HG03571 (cell line): ENCODE measurements around the gene STAT5B.
"Not testable (repeated sequence)": the region's sequence is repeated elsewhere in the genome, so short reads cannot be mapped to it uniquely, and the experiment has no call there.

Experiments
- ATAC-seq: cut with Tn5 transposase; IDR thresholded peaks from one replicate; pipeline ENCODE4 v1.9.1; 2021; ENCODE audit not compliant: unreplicated experiment

The STAT5B gene

DNA sequence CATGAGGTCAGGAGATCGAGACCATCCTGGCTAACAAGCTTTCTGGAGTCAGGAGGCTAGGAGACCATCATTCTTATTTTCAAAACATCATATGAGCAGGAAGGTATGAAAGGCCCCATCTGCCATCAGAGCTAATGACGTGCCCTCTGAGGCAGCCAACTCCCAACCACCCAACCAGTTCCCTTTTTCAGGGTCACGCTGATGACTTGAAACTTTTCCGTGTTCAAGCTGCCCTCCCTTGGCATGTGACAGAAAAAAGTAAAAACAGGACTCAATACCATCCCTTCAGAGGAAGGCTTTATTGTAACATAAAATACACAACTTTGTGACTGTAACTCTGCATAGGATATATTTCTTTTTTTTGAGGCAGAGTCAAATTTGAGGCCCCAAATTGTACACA, 77.3 kb downstream of the STAT5B start:
- ATAC-seq = no peak

DNA sequence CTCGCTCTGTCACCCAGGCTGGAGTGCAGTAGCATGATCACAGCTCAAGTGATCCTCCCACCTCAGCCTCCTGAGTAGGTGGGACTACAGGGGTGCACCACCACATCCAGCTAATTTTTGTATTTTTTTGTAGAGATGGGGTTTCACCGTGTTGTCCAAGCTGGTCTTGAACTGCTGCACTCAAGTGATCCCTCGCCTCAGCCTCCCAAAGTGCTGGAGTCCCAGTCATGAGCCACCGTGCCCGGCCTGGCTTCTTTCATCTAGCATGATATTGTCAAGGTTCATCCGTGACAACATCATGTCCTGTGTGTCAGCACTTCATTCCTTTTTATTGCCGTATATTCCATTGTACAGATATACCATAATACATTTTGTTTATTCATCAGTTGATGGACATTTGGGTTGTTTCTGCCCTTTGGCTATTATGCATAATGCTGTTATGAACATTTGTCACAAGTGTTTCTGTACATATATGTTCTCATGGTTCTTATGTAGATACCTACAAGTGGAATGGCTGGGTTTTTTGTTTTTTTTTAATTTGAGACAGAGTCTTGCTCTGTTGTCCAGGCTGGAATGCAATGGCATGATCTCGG, 78.5 kb downstream of the STAT5B start:
- no peak for ATAC-seq

DNA sequence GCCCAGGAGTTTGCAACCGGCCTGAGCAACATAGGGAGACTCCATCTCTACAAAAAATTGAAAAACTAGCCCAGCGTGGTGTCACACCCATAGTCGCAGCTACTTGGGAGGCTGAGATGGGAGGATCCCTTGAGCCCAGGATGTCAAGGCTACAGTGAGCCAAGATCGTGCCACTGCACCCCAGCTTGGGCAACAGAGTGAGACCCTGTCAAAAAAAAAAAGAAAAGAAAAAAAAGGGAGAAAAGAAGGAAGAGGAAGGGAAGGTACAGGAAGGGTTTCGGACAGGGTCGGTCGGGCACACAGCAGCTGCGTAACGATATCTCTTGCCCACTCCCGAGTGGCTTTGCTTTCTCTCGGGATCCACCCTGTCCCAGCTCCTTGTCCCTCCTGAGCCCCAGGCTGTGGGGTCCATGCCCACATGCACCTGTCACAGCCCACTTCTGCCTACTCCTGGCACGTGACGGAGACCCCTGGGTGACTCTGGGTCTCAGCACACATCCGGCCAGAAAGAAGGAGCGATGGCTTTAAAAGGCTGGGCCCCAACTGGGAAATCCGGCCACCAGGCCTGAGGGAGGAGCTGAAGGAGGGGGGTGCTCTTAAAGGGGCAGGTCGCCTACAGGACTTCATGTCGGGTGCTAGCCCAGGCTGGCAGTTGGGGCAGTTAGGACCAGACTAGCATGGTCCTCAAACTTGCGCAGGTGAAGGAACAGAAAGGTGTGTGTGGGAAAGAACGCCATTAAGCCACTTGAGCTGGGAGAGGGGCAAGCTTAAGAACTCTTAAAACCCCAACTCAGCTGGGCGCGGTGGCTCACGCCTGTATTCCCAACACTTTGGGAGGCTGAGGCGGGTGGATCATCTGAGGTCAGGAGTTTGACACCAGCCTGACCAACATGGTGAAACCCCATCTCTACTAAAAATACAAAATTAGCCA, 82.0 kb downstream of the STAT5B start, which contains the start of gene GHDC:
GHDC (minus strand) TSS at position 526 of the 931 bp plus-strand sequence. CDS start 913 bp downstream, outside the sequence.
- ATAC-seq = peak; percentile 63

DNA sequence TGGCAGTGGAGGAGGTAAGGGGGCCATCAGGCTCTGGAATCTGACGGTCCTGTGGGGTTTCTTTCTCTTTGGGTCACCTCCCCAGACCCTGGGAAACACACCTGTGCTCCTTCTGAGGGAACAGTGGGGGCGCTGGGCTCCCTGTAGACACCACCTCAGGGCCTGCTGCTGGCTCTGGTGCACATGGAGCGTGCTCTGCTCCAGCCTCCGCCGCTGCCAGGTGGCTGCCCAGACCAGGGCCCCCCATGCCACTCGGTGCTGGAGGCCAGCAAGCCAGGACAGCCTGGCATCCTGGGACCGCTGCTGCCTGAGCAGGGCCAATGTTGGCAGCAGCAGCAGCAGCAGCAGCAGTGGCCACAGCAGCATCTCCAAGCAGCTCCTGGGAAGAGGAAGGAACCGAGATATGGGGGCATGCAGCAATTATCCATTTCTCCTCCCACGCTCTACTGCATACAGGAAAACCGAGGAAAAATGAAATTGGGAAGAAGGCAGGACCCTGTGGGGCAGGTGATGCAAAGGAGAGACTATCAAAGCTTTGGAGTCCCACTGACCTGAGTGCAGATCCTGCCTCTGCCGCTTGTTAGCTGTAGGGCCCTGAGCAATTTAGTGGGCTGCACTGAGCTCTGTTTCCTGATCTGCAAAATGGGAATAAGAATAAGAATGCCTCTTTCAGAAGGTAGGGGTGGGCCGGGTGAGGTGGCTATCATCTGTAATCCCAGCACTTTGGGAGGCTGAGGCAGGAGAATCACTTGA, 82.8 kb downstream of the STAT5B start:
- ATAC-seq = no peak

DNA sequence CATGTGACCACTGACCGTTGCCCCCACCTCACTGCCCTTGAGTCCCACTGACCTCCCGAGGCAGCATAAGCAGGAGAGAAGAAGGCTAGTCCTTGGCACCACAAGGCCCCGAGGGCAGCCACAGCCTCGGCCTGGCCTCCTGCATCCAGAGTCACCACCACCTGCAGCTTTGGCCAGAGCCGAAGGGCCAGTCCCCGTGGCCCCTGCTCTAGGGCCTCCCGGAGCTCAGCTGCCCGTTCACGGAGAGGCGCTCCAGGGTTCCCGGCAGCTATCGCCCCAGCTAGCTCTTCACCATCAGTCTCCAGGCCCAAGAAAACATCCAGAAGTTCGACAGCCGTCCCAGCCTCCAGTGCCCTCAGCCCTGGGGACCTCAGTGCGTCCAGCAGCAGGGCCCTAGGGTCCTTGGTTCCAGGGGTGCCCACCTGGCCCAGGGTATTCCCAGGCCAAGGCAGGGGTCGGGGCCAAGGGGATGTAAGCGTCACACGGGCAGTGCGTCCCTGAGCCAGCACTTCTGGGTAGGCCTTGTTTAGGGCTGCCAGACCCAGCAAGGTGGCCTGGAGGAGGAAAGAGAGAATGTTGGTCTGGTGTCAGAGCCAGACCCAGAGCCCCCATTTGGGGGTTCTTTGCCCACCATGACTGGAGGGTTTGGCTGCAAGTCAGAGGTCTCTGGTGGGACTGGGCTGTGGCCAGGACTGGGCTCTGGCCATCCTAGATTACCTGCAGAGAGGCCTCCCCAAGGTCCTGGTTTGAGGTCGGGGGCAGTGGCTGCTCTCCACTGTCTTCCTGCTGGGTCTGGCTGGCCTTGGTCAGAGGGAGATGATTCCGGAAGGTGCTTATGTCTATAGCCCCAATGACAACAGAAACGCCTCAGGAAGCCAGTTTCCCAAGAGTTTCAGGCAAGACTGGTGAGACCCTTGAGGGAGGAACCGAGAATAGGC, 83.7 kb downstream of the STAT5B start:
- no peak for ATAC-seq

DNA sequence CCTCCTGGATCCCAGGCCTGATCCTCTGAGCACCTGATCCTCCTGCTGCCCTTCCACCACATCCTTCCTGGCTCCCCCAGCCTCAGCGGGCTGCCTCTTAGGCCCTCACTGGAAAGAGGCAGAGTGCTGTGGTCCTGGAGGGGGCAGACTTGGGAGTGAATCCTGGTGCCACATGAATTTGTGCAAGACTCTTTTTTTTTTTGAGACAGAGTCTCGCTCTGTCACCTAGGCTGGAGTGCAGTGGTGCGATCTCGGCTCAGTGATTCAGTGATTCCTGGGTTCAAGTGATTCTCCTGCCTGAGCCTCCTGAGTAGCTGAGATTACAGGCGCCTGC, 84.9 kb downstream of the STAT5B start:
- no peak for ATAC-seq

DNA sequence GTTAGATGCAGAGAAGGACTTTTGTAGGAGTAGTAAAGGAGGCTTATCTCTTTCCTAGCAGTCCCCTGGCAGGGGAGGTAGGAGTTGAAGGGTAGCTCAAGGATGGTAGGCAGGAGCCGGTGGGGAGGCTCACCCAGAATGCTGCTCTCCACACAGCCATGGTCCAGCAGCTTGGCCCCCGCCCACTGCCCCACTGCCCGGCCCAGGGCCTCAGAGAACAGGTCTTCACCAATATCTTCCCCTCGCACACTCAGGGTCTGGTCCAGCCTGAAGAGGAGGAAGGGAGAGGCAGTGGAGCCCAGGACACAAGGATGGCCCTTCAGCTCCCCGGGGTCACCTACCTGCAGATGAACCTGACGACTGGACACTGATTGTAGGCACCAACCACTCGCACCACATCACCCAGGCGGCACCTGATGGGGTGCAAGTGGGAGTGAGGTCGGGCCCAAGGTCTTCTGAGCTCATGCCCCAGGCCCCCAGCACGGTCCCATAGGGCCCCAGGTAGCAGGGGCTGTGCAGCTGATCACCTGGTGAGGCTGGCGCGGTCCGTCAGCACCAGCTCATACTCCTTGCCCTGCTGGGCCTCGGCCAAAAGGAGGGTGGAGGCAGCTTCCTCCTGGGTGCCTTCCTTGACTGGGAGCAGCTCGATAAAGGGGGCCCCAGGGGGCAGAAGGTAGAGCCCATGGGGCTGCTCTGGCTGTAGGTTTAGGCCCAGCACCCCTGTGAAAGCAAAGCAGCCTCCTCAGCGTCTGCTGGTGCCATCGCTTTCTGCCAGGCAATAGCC, 85.5 kb downstream of the STAT5B start:
- no peak for ATAC-seq

DNA sequence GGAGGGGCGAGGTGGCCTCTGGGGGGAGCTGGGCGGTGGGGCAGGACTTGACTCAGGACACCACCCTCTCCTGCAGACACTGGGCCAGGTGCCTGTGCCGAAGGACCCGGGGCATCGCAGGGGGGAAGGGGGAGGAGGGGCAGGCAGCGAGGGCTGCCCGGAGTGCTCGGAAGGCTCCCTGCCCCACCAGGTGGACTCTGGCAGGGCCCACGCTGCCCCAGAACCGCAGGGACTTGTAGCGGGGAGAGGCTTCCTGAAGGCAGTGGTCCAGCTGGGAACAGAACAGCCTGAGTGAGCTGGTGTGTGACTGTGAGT, 86.6 kb downstream of the STAT5B start:
- ATAC-seq = no peak

DNA sequence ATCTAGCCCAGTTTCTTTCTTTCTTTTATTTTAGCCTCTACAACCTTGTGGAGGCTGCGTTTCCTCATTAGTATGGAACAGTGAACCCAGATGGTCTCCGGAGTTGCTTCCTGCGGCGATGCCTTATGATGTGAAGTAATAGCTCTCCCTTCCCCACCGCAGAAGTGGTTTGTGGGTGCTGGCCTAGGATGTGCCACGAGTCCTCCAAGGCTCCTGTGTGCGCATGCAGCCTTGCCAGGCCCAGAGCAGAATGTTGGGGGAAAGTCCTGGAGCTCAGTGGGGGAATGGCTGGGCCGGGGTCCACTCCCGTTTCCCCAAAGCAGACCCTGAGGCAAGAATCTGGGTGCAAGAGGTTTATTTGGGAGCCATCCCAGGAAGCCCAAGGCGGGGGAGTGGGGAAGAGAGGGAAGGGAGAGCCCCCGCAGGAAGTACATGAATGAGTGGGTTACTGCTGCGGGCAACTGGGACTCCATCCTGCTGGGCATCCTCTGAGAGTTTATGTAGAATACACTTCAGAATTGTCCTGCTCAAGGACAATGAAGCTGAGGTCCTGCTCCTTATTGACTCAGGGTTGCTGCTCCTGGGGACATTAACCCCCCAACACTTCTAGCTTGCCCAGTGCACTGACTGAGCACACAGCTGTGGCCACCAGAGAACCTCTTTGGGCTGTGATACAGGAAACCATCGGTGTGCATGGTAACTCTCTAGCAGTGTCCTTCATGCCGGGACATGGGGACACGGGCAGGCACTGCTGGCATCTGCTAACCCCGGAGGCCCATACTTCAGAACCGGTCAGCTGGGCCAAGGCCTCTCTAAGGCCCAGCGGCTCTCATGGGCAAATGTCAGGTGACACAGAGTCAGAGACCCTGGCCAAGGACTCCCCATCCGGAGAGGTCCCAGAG, 87.2 kb downstream of the STAT5B start:
- no peak for ATAC-seq

DNA sequence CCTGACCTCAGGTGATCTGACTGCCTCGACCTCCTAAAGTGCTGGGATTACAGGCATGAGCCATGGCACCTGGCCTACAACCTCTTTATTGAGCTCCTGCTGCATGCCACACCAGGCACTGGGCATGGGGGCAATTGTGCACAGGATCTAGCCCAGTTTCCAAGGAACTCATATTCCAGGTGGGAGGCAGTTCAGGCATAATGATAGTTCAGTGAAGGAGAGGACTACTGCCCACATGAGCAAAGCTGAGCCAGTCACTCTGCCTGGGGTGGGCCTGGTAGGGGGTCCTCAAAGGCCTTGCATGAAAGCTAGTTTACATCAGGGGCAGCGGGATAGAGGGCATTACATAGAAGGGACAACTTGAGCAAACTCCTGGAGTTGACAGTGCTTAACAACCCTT, 88.4 kb downstream of the STAT5B start:
- no peak for ATAC-seq

DNA sequence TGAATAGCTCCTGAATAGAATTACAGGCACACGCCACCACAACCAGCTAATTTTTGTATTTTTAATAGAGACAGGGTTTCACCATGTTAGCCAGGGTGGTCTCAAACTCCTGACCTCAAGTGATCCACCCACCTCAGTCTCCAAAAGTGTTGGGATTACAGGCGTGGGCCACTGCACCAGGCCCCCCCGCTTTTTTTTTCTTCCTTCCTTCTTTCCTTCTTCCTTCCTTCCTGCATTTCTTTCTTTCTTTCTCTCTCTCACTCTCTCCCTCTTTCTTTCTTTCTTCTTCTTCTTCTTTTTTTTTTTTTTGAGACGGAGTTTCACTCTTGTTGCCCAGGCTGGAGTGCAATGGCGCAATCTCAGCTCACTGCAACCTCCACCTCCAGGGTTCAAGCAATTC, 90.0 kb downstream of the STAT5B start:
- ATAC-seq = not testable (repeated sequence)

DNA sequence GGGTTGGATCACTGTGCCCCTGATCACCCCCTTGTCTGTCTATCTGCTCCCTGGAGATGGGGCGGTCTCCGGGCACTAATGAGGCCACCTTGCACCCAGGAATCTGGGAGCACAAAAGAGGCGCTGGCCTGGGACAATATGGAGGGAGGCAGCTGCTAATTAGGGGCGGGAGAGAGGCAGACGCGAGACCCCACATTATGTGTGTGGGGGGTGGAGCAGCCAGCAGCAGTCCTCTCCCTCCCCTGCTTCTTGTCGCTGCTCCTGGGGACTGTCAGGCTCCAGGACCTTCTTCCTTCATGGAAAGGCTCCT, 90.6 kb downstream of the STAT5B start:
- ATAC-seq = no peak

DNA sequence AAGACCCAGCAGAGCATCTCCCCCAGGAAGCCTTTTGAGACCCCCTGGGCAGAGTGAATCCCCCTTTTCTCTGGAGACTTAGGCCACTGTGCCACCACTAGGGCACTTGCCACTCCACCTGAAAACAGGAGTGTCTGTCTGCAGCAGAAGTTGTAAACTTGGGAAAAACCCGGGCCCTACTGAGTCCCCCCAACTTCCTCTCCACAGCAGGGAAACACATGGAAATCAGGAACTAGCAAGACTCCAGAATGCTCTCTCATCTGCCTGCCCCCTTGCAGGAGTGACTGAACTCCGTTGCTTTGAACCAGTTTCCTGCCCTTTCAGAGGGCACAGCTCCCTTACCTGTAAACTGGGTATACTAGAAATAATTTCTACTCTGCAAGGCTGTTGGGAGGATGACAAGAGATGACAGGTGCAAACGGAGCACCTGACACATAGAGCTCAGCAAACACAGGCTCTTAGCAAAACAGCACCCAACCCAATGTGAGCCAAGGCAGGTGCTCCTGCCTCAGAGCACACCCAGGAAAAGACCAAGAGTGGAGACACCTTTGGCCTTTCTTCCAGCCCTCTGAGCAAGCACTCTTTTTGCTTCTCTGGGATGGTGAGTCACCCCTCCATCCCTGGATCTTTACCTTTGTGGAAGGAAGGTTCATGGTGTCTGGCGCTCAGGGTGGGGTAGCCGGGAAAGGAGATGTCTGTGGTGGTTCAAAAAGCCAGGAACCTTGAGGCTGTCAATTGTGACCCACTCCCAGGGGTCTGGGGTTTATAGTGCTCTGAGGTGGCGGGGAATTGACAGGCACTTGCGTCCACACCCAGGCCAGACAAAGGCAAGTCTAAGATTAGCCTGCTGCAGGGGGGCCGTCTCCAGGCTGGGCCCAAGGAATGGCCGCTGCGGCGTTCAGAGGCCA, 91.2 kb downstream of the STAT5B start, which contains the start of gene HCRT:
HCRT (minus strand) TSS at position 740 of the 908 bp plus-strand sequence; CDS start at position 653, 87 bp downstream.
- ATAC-seq = no peak

DNA sequence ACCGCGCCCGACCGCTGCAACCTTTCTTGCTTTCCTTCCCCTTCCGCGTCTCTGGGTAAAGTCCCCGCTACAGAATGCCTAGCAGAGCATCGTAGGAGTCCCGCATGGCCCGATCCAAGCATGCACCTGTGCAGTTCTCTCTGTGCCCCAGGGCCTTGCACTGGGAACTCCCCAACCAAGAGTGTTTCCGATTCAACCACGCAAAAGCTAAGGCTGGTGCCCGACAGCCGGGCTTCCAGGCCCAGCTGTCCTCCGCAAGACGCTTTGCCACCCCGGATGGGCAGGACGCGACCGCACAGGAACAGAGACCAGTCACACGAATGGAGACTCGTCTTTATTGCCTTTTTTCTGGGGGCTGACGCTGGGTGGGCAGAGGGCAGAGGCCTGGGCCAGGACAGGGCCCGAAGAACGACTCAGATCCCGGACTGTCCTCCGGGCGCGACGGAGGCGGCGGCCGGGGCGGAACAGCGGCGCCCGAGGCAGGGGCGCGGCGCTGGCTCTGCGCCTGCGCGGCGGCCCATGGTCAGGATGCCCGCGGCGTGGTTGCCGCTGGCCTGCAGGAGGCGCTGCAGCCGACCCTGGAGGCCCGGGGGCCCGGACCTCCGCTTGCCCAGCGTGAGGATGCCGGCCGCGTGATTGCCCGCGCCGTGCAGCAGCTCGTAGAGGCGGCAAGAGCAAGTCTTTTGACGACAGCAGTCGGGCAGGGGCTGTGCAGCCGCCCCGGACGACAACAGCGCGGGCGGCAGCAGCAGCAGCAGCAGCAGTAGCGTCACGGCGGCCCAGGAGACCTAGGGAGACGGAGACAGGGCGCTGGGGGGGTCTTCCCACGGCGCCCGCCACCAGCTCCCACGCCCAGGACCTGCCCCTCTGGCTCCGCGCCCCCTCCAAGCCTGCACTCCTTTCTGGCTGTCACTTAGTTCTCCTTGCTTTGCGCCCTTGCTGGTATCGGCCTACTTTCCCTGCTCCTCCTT, 92.2 kb downstream of the STAT5B start:
- ATAC-seq = peak; percentile 55

DNA sequence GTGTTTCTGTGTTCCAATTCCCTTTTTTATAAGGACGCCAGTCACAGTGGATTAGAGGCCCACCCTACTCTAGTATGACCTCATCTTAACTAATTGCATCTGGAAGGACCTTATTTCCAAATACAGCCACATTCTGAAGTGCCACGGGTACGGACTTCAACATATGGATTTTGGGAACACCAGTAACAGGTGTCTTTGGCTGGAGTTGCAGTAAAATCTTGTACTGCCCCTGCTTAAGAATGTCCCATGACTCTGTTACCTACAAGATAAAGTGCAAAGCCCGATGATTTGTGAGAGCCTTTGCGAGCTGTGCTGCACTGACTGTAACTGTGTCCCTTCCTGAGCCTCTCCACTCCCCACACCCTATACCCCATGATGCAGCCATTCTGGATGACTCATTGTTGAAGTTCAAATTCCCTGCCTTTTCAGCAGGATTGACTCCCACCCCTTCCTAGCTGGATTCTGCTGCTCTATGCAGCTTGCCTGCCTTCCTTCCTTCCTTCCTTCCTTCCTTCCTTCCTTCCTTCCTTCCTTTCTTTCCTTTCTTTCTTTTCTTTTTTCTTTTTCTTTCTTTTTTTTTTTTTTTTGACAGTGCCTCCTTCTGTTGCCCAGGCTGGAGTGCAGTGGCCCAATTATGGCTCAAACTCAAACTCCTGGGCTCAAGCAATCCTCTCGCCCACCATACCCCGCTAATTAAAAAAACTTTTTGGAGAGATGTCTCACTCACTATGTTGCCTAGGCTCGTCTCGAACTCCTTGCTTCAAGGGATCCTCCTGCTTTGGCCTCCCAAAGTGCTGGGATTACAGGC, 93.1 kb downstream of the STAT5B start:
- ATAC-seq = no peak

DNA sequence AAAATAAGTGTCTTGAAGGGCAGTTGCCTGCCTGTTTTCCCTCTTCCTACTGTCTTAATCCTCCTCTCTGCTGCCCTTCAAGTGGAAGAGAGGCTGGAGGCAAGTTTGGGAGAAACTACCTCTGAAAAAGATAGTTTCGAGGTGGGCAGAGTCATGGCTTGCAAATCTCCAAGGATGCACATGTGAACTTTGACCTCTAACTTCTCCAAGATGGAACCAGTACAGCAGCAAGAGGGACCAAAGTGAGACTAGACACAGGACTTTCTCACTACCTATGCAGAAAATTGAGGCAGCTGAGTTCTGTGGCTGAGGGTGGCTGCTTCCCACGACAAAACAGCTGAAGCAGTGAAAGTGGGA, 94.4 kb downstream of the STAT5B start:
- ATAC-seq = no peak
